OCI-LY7 (cell line): Measurements from ENCODE around the gene SPATA16.

Experiments used
- EZH2phosphoT487 ChIP-seq: fragments of 200-600 bp; sonication (generic); IDR thresholded peaks from 2 replicates; pipeline ENCODE4 v1.6.1; 2018; ENCODE audit warnings: low read depth, borderline replicate concordance, mild to moderate bottlenecking, mixed run types, antibody characterized with exemption, low read length, moderate library complexity, mixed read lengths
- TF ChIP-seq, protein P1 (sequence below): fragments of 200-600 bp; sonication (generic); conservative IDR thresholded peaks from 2 replicates; pipeline ENCODE4 v1.5.1; 2014; ENCODE audit warnings: mild to moderate bottlenecking, antibody characterized with exemption, low read length, moderate library complexity, mixed read lengths

GRCh38 chr3:172915911-172916514 lies 225.0 kb downstream of the SPATA16 start:
- TF ChIP-seq, protein P1, sequence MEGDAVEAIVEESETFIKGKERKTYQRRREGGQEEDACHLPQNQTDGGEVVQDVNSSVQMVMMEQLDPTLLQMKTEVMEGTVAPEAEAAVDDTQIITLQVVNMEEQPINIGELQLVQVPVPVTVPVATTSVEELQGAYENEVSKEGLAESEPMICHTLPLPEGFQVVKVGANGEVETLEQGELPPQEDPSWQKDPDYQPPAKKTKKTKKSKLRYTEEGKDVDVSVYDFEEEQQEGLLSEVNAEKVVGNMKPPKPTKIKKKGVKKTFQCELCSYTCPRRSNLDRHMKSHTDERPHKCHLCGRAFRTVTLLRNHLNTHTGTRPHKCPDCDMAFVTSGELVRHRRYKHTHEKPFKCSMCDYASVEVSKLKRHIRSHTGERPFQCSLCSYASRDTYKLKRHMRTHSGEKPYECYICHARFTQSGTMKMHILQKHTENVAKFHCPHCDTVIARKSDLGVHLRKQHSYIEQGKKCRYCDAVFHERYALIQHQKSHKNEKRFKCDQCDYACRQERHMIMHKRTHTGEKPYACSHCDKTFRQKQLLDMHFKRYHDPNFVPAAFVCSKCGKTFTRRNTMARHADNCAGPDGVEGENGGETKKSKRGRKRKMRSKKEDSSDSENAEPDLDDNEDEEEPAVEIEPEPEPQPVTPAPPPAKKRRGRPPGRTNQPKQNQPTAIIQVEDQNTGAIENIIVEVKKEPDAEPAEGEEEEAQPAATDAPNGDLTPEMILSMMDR, result no peak
- no peak for TF ChIP-seq EZH2phosphoT487
